Measurements from ENCODE around the gene MAOA.

MAOA gene

DNA sequence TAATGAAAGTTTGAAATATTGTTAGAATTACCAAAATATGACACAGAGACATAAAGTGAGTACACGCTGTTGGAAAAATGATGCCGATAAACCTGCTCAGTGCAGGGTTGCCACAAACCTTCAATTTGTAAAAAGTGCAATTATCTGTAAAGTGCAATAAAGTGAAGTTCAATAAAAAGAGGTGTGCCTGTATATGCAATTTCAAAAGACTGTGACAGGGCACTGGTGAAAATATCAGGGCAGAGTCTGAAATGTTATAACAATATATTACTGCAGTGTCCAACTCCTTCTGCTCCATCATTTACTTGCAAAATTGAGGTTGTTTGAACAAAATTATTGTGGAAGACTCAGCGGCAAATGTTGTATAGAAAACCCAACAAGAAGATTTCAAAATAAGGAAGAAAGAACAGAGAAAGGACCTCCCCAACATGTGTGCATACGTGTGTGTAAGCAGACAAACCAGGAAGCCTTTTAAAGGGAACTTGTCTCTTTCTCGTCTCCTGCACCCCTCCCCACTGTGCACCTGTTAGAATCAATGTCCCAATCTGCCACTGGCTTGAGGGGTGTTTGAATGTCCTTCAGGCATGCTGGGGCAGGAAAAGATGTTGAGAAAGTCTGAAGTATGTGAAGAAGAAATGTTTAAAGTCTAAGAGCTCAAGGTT, 130.0 kb downstream of the MAOA start:
- Histone ChIP-seq H3K27me3 (ENCODE audit: insufficient read depth, low read length, poor library complexity) (no peaks in the 10 kb centered on the region), H3K36me3 (ENCODE audit: insufficient read depth, low read length) (no peaks in the 10 kb centered on the region), H3K79me2 (ENCODE audit: insufficient read depth, low read length) (no peaks in the 10 kb centered on the region), H3K4me2 (ENCODE audit: insufficient read depth, low read length) (no peak overlapping the region), H3K9ac (ENCODE audit: low read depth, low read length) (no peak overlapping the region), H4K20me1 (ENCODE audit: insufficient read depth, low read length) (no peaks in the 10 kb centered on the region), H2AFZ (ENCODE audit: low read depth, low read length) (no peak overlapping the region), H3K4me3 (ENCODE audit: low read depth in 1 of 2, low read length in 2 of 2) (no peak overlapping the region), H3K27ac (ENCODE audit: low read length) (no peak overlapping the region), H3K4me1 (ENCODE audit: insufficient read depth, low read length) (no peaks in the 10 kb centered on the region), H3K9me3 (ENCODE audit: insufficient read depth, low read length, severe bottlenecking) (no peaks in the 10 kb centered on the region)
- no peak for TF ChIP-seq EZH2 (IDR thresholded peaks at IDR 0.05; ENCODE audit: borderline replicate concordance, low read depth, low read length, severe bottlenecking)
- TF ChIP-seq, protein P1, sequence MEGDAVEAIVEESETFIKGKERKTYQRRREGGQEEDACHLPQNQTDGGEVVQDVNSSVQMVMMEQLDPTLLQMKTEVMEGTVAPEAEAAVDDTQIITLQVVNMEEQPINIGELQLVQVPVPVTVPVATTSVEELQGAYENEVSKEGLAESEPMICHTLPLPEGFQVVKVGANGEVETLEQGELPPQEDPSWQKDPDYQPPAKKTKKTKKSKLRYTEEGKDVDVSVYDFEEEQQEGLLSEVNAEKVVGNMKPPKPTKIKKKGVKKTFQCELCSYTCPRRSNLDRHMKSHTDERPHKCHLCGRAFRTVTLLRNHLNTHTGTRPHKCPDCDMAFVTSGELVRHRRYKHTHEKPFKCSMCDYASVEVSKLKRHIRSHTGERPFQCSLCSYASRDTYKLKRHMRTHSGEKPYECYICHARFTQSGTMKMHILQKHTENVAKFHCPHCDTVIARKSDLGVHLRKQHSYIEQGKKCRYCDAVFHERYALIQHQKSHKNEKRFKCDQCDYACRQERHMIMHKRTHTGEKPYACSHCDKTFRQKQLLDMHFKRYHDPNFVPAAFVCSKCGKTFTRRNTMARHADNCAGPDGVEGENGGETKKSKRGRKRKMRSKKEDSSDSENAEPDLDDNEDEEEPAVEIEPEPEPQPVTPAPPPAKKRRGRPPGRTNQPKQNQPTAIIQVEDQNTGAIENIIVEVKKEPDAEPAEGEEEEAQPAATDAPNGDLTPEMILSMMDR (IDR thresholded peaks at IDR 0.05; ENCODE audit: borderline replicate concordance, extremely low read depth, low read length, poor library complexity, severe bottlenecking): no peak
- ATAC-seq (ENCODE audit: insufficient read depth, low read depth) (no peak), DNase-seq (no peak)

All from DND-41 (cell line).